ENCODE results near the gene ARHGAP26.

- TF ChIP-seq ZNF274 (IDR thresholded peaks at IDR 0.05; ENCODE audit: low read depth, low read length) (no peak), YY1 (IDR thresholded peaks at IDR 0.05; ENCODE audit: insufficient read depth, insufficient read length) (no peak)
Measured at GRCh38 chr5:142813220-142813619, 43.0 kb downstream of the ARHGAP26 start.

All from NT2/D1 (cell line).